ENCODE data around the gene ISG15. TPM values are rescaled to one million over a fixed set of nuclear protein-coding genes. Genes with fewer than 3 reads are reported as not detected.
"Not testable (repeated sequence)": the region's sequence is repeated elsewhere in the genome, so short reads cannot be mapped to it uniquely, and the experiment has no call there.

Gene ISG15
- total RNA-seq, 1 donor from 2014 or later, result 22.3 TPM

GRCh38 chr1:1053682-1054081, 40.4 kb downstream of the ISG15 start:
- TF ChIP-seq CTCF (conservative IDR thresholded peaks at IDR 0.05), result no peak
- peaks cover 11% of the 10 kb centered on the region for H3K27me3 Mint-ChIP-seq (ENCODE audit: low read depth)
- no peak for DNase-seq (ENCODE audit: low read depth, low spot score)
- H3K27ac Mint-ChIP-seq (ENCODE audit: unreplicated experiment), result no peak overlapping the region
- peaks cover 33% of the 10 kb centered on the region for H3K4me1 Mint-ChIP-seq
- H3K9me3 Mint-ChIP-seq, result peaks cover 3% of the 10 kb centered on the region
- peaks cover 11% of the 10 kb centered on the region for H3K36me3 Mint-ChIP-seq (ENCODE audit: low read depth)
- no peak overlapping the region for H3K4me3 Mint-ChIP-seq

- Mint-ChIP-seq H3K4me1 (peaks cover 36% of the 10 kb centered on the region), H3K27ac (ENCODE audit: unreplicated experiment) (no peak overlapping the region), H3K9me3 (peaks cover 3% of the 10 kb centered on the region), H3K4me3 (no peak overlapping the region), H3K27me3 (ENCODE audit: low read depth) (peaks cover 15% of the 10 kb centered on the region), H3K36me3 (ENCODE audit: low read depth) (peaks cover 11% of the 10 kb centered on the region)
- no peak for TF ChIP-seq CTCF (conservative IDR thresholded peaks at IDR 0.05)
- no peak for DNase-seq (ENCODE audit: low read depth, low spot score)
These were observed 40.9 kb downstream of the ISG15 start for GRCh38 chr1:1054099-1054700.

DNA sequence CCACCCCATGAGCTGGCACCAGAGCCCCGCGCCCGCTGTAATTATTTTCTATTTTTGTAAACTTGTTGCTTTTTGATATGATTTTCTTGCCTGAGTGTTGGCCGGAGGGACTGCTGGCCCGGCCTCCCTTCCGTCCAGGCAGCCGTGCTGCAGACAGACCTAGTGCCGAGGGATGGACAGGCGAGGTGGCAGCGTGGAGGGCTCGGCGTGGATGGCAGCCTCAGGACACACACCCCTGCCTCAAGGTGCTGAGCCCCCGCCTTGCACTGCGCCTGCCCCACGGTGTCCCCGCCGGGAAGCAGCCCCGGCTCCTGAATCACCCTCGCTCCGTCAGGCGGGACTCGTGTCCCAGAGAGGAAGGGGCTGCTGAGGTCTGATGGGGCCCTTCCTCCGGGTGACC, 41.7 kb downstream of the ISG15 start:
- Mint-ChIP-seq H3K4me1 (peaks cover 36% of the 10 kb centered on the region), H3K27me3 (ENCODE audit: low read depth) (peaks cover 17% of the 10 kb centered on the region), H3K27ac (ENCODE audit: unreplicated experiment) (no peak overlapping the region), H3K9me3 (peaks cover 3% of the 10 kb centered on the region), H3K4me3 (no peak overlapping the region), H3K36me3 (ENCODE audit: low read depth) (peaks cover 11% of the 10 kb centered on the region)
- TF ChIP-seq CTCF (conservative IDR thresholded peaks at IDR 0.05), result no peak
- DNase-seq (ENCODE audit: low read depth, low spot score), result no peak

- peaks cover 27% of the 10 kb centered on the region for H3K27me3 Mint-ChIP-seq (ENCODE audit: low read depth)
- no peak for DNase-seq (ENCODE audit: low read depth, low spot score)
- H3K36me3 Mint-ChIP-seq (ENCODE audit: low read depth), result peaks cover 11% of the 10 kb centered on the region
- TF ChIP-seq CTCF (conservative IDR thresholded peaks at IDR 0.05), result no peak
- peak overlapping the region; percentile 43 for H3K27ac Mint-ChIP-seq (ENCODE audit: unreplicated experiment)
- H3K4me3 Mint-ChIP-seq, result peak overlapping the region; percentile 54
- peaks cover 36% of the 10 kb centered on the region for H3K4me1 Mint-ChIP-seq
- H3K9me3 Mint-ChIP-seq, result peaks cover 3% of the 10 kb centered on the region
These were observed 42.8 kb downstream of the ISG15 start for GRCh38 chr1:1055841-1056736.

- Mint-ChIP-seq H3K4me1 (peaks cover 29% of the 10 kb centered on the region), H3K27me3 (ENCODE audit: low read depth) (peaks cover 40% of the 10 kb centered on the region), H3K4me3 (peak overlapping the region; percentile 72)
- not testable (repeated sequence) for DNase-seq (ENCODE audit: low read depth, low spot score); H3K36me3 Mint-ChIP-seq (ENCODE audit: low read depth); H3K27ac Mint-ChIP-seq (ENCODE audit: unreplicated experiment); H3K9me3 Mint-ChIP-seq
These were observed 44.4 kb downstream of the ISG15 start for GRCh38 chr1:1057769-1058087.

All from neural crest cell (in vitro differentiated cells).